Mesenchymal stem cell (in vitro differentiated cells and primary cell): ENCODE measurements around the gene SLC17A5. TPM values are rescaled to one million over a fixed set of nuclear protein-coding genes. Genes with fewer than 3 reads are reported as not detected.

Source experiments
- DNase-seq: peaks from one replicate; pipeline ENCODE4 v3.0.0-alpha.2; 2013
- H2AFZ ChIP-seq: one replicate; pipeline ENCODE4 v1.6.1; 2013; ENCODE audit warnings: low read depth, mild to moderate bottlenecking, control low read depth, inconsistent platforms, low read length, moderate library complexity
- H2AK5ac ChIP-seq: 2 replicates; pipeline ENCODE4 v1.6.1; 2013; ENCODE audit warnings: low read length, moderate library complexity, mild to moderate bottlenecking, inconsistent platforms; ENCODE audit not compliant: severe bottlenecking
- H2BK120ac ChIP-seq: one replicate; pipeline ENCODE4 v1.6.1; 2013; ENCODE audit warnings: low read depth, mild to moderate bottlenecking, inconsistent platforms, low read length, moderate library complexity
- H2BK12ac ChIP-seq, 2 experiments: one replicate each; pipeline ENCODE4 v1.6.1; 2013; ENCODE audit warnings: inconsistent platforms in 2 of 2, low read length in 2 of 2, mild to moderate bottlenecking in 2 of 2, moderate library complexity in 2 of 2, control low read depth in 1 of 2
- H2BK15ac ChIP-seq: one replicate; pipeline ENCODE4 v1.6.1; 2013; ENCODE audit warnings: mild to moderate bottlenecking, low read depth, inconsistent platforms; ENCODE audit not compliant: poor library complexity, severe bottlenecking
- H2BK5ac ChIP-seq: 2 replicates; pipeline ENCODE4 v1.6.1; 2013; ENCODE audit warnings: low read depth, mild to moderate bottlenecking, low read length, control low read depth, inconsistent platforms; ENCODE audit not compliant: poor library complexity, severe bottlenecking
- H3K14ac ChIP-seq, 2 experiments: one replicate each; pipeline ENCODE4 v1.6.1; 2013; ENCODE audit warnings: inconsistent platforms in 2 of 2, low read length in 2 of 2, control low read depth in 1 of 2, mild to moderate bottlenecking in 1 of 2, moderate library complexity in 1 of 2
- H3K18ac ChIP-seq, 2 experiments: one replicate each; pipeline ENCODE4 v1.6.1; 2013; ENCODE audit warnings: inconsistent platforms in 2 of 2, low read length in 2 of 2, control low read depth in 1 of 2, low read depth in 1 of 2, mild to moderate bottlenecking in 1 of 2
- H3K23ac ChIP-seq, 2 experiments: one replicate each; pipeline ENCODE4 v1.6.1; 2013; ENCODE audit warnings: inconsistent platforms in 2 of 2, low read length in 2 of 2, mild to moderate bottlenecking in 2 of 2, moderate library complexity in 2 of 2, control low read depth in 1 of 2
- H3K27ac ChIP-seq: 2 replicates; pipeline ENCODE4 v1.5.1; 2013; ENCODE audit warnings: mild to moderate bottlenecking, moderate library complexity, low read length, control low read depth, inconsistent platforms; ENCODE audit not compliant: poor library complexity, severe bottlenecking
- H3K27me3 ChIP-seq, 2 experiments: 2 replicates each; pipeline versions ENCODE4 v1.6.1 to v1.7.0; 2013; ENCODE audit warnings: low read length in 2 of 2, mild to moderate bottlenecking in 2 of 2, moderate library complexity in 2 of 2, control low read depth in 1 of 2, inconsistent platforms in 1 of 2; ENCODE audit not compliant: control insufficient read depth in 1 of 2, insufficient read depth in 1 of 2
- H3K36me3 ChIP-seq, 2 experiments: 2 replicates each; pipeline versions ENCODE4 v1.6.1 to v1.7.0; 2013; ENCODE audit warnings: low read length in 2 of 2, control low read depth in 1 of 2, inconsistent platforms in 1 of 2, low read depth in 1 of 2, mild to moderate bottlenecking in 1 of 2; ENCODE audit not compliant: insufficient read depth in 2 of 2, control insufficient read depth in 1 of 2
- H3K4ac ChIP-seq, 2 experiments: one replicate each; pipeline ENCODE4 v1.6.1; 2013; ENCODE audit warnings: inconsistent platforms in 2 of 2, low read length in 2 of 2, mild to moderate bottlenecking in 2 of 2, moderate library complexity in 2 of 2, control low read depth in 1 of 2, low read depth in 1 of 2
- H3K4me1 ChIP-seq: 2 replicates; pipeline ENCODE4 v1.6.1; 2013; ENCODE audit warnings: low read depth, low read length, control low read depth; ENCODE audit not compliant: control insufficient read depth, insufficient read depth
- H3K4me2 ChIP-seq: 2 replicates; pipeline ENCODE4 v1.6.1; 2013; ENCODE audit warnings: low read length, mild to moderate bottlenecking, inconsistent platforms; ENCODE audit not compliant: poor library complexity, severe bottlenecking
- H3K4me3 ChIP-seq, 2 experiments: 2 replicates each; pipeline versions ENCODE4 v1.5.1 to v1.7.0; 2013; ENCODE audit warnings: low read length in 2 of 2, mild to moderate bottlenecking in 2 of 2, control low read depth in 1 of 2, low read depth in 1 of 2; ENCODE audit not compliant: insufficient read depth in 1 of 2
- H3K79me1 ChIP-seq: replicated peaks from 2 replicates; pipeline ENCODE4 v1.6.1; 2013; ENCODE audit warnings: mild to moderate bottlenecking, control low read depth, low read length, inconsistent platforms; ENCODE audit not compliant: poor library complexity, severe bottlenecking
- H3K9ac ChIP-seq: 2 replicates; pipeline ENCODE4 v1.7.0; 2013; ENCODE audit warnings: mild to moderate bottlenecking, low read length, moderate library complexity
- H3K9me3 ChIP-seq: 2 replicates; pipeline ENCODE4 v1.7.0; 2013; ENCODE audit warnings: mild to moderate bottlenecking, low read length; ENCODE audit not compliant: control insufficient read depth
- H4K8ac ChIP-seq: one replicate; pipeline ENCODE4 v1.6.1; 2013; ENCODE audit warnings: inconsistent platforms, mild to moderate bottlenecking, low read length, moderate library complexity
- H4K91ac ChIP-seq: one replicate; pipeline ENCODE4 v1.6.1; 2013; ENCODE audit warnings: mild to moderate bottlenecking, low read length, inconsistent platforms
- WGBS: methylation state at CpG from one replicate; pipeline ENCODE4 v1.1.7; 2013; ENCODE audit warnings: mixed read lengths; 5-methylcytosine and 5-hydroxymethylcytosine counted together
- small RNA-seq: library from polyadenylated mRNA; stranded (forward); fragments of <200 nt; extraction: miRNeasy Mini kit (QIAGEN cat#:217004); gene quantifications from one replicate; pipeline ENCODE3, GENCODE V24; 2013; ENCODE audit warnings: low read depth

Gene SLC17A5

DNA sequence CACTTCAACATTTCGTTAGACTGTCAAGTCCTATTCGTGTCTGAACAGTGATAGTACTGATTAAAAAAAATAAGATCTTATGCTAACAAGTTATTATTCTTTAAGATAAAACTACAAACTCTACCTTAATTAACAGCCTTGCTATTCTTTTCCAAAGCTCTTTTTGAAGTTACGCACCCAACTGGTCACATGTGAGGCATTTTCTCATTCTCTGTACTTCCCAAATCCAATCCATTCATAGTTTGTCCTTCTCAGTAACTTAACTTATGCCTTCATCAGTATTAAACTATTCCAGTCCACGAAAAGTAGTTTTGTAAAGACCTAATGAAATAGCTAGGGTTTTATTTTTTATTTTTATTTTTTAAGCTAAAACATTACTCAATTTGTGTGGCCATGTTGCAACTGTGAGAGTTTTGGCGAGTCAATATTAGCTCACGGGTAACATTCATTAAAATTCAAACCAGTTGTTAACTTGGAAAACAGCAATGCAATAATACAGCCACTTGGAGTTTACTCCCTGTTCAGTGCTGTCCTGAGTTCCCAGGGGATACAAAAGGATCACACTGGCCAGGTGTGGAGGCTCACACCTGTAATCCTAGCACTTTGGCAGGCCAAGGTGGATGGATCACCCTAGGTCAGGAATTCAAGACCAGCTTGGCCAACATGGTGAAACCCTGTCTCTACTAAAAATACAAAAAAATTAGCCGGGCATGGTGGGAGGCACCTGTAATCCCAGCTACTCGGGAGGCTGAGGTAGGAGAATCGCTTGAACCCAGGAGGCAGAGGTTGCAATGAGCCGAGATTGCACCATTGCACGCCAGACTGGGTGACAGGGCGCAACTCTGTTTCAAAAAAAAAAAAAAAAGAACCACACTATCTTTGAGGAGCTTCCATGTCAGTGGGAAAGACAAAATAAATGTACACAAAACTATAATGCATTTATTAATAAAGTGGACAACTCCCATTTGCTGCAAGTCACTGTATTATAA is 105.0 kb downstream of the SLC17A5 start:
- Histone ChIP-seq H2BK15ac (no peak overlapping the region), H2BK120ac (no peak overlapping the region), H3K9ac (no peak overlapping the region), H3K4me2 (no peak overlapping the region), H3K14ac (no peak overlapping the region), H4K91ac (no peak overlapping the region), H2AK5ac (no peak overlapping the region), H3K18ac (no peak overlapping the region), H3K79me1 (no peaks in the 10 kb centered on the region), H3K4ac (no peak overlapping the region), H2AFZ (no peak overlapping the region), H3K27me3 (no peaks in the 10 kb centered on the region), H3K9me3 (no peaks in the 10 kb centered on the region), H4K8ac (no peak overlapping the region), H3K27ac (no peak overlapping the region), H3K36me3 (no peaks in the 10 kb centered on the region), H3K4me1 (no peaks in the 10 kb centered on the region), H3K4me3 (no peak overlapping the region), H2BK5ac (no peak overlapping the region), H3K23ac (no peak overlapping the region), H2BK12ac (no peak overlapping the region)
- DNase-seq = no peak
- 97% methylated on average over 6 of the region's 12 CpGs for WGBS

DNA sequence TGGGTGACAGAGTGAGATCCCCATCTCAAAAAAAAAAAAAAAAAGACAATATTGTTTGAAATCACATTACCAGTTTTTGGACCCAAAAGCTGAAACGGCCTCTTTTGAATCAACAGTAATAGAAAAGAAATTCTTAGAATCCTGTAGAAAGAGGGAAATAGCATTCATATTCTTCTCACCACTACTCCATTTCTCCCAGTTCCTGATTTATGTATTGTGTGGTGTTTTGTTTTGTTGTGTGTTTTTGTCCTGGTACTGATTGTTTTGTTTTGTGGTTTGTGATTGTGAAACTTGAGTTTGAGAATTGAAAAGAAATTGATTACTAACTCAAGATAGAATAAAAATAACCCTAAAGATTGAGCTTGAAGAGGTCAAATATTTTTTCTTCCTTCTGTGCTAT is 106.8 kb downstream of the SLC17A5 start:
- no peak overlapping the region for H3K23ac ChIP-seq
- no peak overlapping the region for H3K4me2 ChIP-seq

More for the DNA sequence above, 106.8 kb downstream of the SLC17A5 start:
- Histone ChIP-seq H3K4ac (no peak overlapping the region), H3K18ac (no peak overlapping the region), H4K8ac (no peak overlapping the region), H2BK12ac (no peak overlapping the region), H3K27me3 (no peaks in the 10 kb centered on the region), H2AFZ (no peak overlapping the region), H2BK120ac (no peak overlapping the region), H2BK5ac (no peak overlapping the region), H2AK5ac (no peak overlapping the region), H3K27ac (no peak overlapping the region), H3K4me1 (no peaks in the 10 kb centered on the region), H3K9ac (no peak overlapping the region), H4K91ac (no peak overlapping the region), H3K14ac (no peak overlapping the region), H2BK15ac (no peak overlapping the region), H3K9me3 (no peaks in the 10 kb centered on the region), H3K4me3 (no peak overlapping the region), H3K79me1 (no peaks in the 10 kb centered on the region), H3K36me3 (no peaks in the 10 kb centered on the region)
- no CpG with 5 or more reads among the region's 1 CpG for whole genome bisulfite sequencing
- no peak for DNase-seq

Small RNA genes lying within 50 kb of the gene (small RNA-seq; reads per million reads assigned to genes)
- not detected for gene RPS27P15
